AG08395 (cell line): ENCODE measurements around the gene RBFOX2.

Experiments
- DNase-seq: peaks from one replicate; pipeline ENCODE4 v3.0.0; 2012; ENCODE audit warnings: mixed read lengths, low spot score

The RBFOX2 gene

GRCh38 chr22:35697142-35697541, 331.5 kb downstream of the RBFOX2 start:
- DNase-seq, result no peak

- no peak for DNase-seq
Observed at GRCh38 chr22:35695202-35695601, 333.4 kb downstream of the RBFOX2 start.

GRCh38 chr22:35690001-35690400, 338.6 kb downstream of the RBFOX2 start:
- no peak for DNase-seq

DNA sequence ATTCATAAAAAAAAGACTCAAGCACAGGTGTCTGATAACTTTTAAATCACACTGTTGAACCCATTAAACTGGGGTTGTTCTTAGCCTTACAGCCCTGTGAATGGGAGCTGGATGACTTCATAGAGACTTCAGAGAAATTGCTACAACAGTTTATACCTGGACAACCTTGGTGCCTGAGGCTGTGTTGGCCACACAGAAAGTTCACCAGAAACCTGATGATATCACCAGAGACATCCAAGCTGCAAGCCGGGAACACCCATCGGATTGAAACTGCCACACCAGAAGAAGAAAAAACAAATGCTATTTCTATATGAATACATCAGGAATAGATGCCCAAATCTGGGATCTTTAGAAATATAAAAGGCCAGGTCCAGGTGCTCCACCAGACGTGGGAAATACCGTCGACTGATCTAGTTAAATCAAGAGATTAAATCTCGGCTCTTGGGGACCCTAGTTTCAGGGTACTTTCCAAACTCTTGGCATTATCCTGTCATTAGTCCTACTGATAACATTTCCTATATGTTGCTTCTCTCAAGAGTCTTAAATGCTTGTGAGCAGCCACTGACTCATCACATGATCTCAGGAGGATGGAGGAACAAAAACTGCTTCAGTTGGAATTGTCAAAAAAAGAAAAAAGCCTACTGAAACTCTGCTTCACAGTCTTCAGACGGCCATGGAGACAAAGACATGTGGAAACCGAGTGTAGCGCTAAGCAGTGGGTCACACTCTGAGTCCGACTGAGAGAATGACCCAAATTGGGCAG, 339.5 kb downstream of the RBFOX2 start:
- no peak for DNase-seq
